Lung (tissue), 12 donors: ENCODE data around the gene FAM50B. TPM values are rescaled to one million over a fixed set of nuclear protein-coding genes. Genes with fewer than 3 reads are reported as not detected.
A peak's percentile ranks its signal among the peaks of the same experiment; 100 is the strongest.

Source experiments
- ATAC-seq: fragments of 200-7000 bp; cut with Tn5 transposase; one replicate; pipeline ENCODE4 v1.9.1; 2020; ENCODE audit warnings: moderate number of reproducible peaks; ENCODE audit not compliant: insufficient read depth, low FRiP score
- DNase-seq, 3 donors: peaks; one replicate each; pipeline ENCODE4 v3.0.0-alpha.2; 2013 to 2017
- H3K27ac ChIP-seq, 2 donors: one replicate each; pipeline ENCODE4 v1.5.1; 2013; ENCODE audit warnings: mild to moderate bottlenecking in 2 of 2, moderate library complexity in 2 of 2, control low read depth in 1 of 2, inconsistent platforms in 1 of 2, low read depth in 1 of 2, low read length in 1 of 2
- H3K27me3 ChIP-seq, 3 donors: one replicate each; pipeline ENCODE4 v1.5.1; 2013; ENCODE audit warnings: low read length in 2 of 3; ENCODE audit not compliant: control insufficient read depth in 3 of 3, insufficient read depth in 3 of 3
- H3K36me3 ChIP-seq, 4 donors: one replicate each; pipeline ENCODE4 v1.5.1; 2013; ENCODE audit warnings: low read length in 4 of 4, mild to moderate bottlenecking in 1 of 4, moderate library complexity in 1 of 4; ENCODE audit not compliant: control insufficient read depth in 4 of 4, insufficient read depth in 4 of 4
- H3K4me1 ChIP-seq, 5 donors: one replicate each; pipeline ENCODE4 v1.5.1; 2013; ENCODE audit warnings: low read length in 5 of 5, mild to moderate bottlenecking in 2 of 5, moderate library complexity in 1 of 5; ENCODE audit not compliant: control insufficient read depth in 5 of 5, insufficient read depth in 5 of 5
- H3K4me3 ChIP-seq: one replicate; pipeline ENCODE4 v1.5.1; 2013; ENCODE audit warnings: mild to moderate bottlenecking, control low read depth, moderate library complexity
- H3K9ac ChIP-seq, 2 donors: one replicate each; pipeline ENCODE4 v1.5.1; 2013; ENCODE audit warnings: low read length in 2 of 2, control low read depth in 1 of 2; ENCODE audit not compliant: insufficient read depth in 1 of 2
- H3K9me3 ChIP-seq, 4 donors: one replicate each; pipeline ENCODE4 v1.5.1; 2013; ENCODE audit warnings: low read length in 3 of 4, mild to moderate bottlenecking in 1 of 4, moderate library complexity in 1 of 4; ENCODE audit not compliant: control insufficient read depth in 4 of 4, insufficient read depth in 3 of 4
- CTCF ChIP-seq: IDR thresholded peaks from 2 replicates; pipeline ENCODE4 v1.5.1; 2012; ENCODE audit warnings: mild to moderate bottlenecking; ENCODE audit errors: control extremely low read depth, extremely low read depth
- WGBS, 2 donors: extraction: QIAGEN DNeasy Blood & Tissue Kit; methylation state at CpG; one replicate each; pipeline ENCODE4 v1.1.7; 2013; 5-methylcytosine and 5-hydroxymethylcytosine counted together
- polyA plus RNA-seq, 2 donors: library from polyadenylated mRNA; stranded (reverse); fragments of 200-250 nt; gene quantifications; one replicate each; pipeline ENCODE4 v1.2.1, GENCODE V29; 2013
- total RNA-seq, 2 donors: library from RNA; depleted of rRNA in 1 of 2; stranded (reverse); fragments of >200 nt in 1 of 2; gene quantifications; one replicate each; pipeline ENCODE4 v1.2.1, GENCODE V29; 2014 to 2021
- donor health status: control.
- donor health status: control.
- donor health status: Bipolar disorder and iron deficiency.
- donor health status: healthy.
- donor health status: DM: yes; HTN: yes; CAD: no.

The FAM50B gene
- total and polyA plus RNA-seq, 4 donors, result 7.1 to 15.8 (median 11.3) TPM

DNA sequence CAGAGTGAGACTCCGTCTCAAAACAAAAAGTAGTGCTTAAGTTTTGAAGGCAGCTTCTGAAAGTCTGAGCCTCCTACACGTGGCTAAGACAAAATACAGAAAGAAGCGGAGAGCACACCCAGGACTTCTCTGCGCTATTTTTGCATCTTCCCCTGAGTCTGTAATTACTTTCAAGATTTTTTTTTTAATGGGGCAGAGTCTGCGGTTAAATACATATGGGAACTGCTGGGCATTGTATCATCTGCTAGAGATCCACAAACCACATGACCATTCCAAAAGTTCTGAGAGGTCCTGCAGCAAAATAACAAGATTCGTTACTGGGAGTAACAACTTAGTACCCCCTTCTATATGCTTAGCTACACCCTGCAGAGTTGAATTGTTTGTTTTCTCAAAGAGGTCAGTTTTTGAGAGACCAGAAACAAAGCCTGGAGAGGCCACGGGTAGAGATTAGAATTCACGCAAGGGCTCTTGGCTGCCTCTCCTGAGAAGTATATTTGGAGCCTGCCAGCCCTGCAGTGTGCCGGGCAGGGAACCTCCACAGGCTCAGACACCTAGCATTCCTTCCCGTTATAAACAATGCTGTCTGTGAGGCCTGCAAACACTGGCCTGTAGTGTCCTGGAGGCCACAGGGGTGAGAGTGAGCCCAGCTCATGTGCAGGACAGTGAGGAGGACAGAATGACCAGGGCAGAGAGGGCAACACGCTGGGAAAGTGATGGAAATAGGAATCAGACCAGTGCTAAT lies 48.2 kb upstream of the FAM50B start:
- Histone ChIP-seq H3K36me3 (no peaks in the 10 kb centered on the region), H3K4me3 (no peak overlapping the region), H3K27me3 (no peaks in the 10 kb centered on the region), H3K9ac (no peak overlapping the region), H3K9me3 (no peaks in the 10 kb centered on the region), H3K4me1 (peaks cover under 1 to 27% (median 13%) of the 10 kb centered on the region in 5 donors), H3K27ac (peak overlapping the region in 1 of 2 donors; percentile 27)
- ATAC-seq (peak; percentile 12), DNase-seq (peak; percentile 45 to 57 (median 47))
- TF ChIP-seq CTCF, result no peak
- 61 to 74% methylated on average over 11 of the region's 11 CpGs for WGBS, 2 donors

DNA sequence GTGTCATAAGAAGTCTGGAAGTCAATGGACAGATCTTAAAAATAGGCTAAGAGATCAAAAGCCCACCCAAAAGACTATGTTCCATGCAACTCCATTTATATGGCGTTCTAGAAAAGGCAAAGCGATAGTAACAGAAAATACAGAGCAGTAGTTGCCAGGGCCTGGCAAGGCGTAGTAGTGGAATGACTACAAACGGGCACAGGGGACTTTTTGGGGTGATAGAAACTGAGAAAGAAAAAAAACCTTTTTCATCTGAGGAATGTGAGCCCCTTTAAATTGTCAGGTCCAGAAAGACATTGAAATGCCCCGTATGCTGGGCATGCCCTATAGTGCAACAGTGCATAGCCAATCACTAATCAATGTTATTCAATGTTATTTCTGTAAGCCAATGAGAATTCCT lies 47.2 kb upstream of the FAM50B start:
- Histone ChIP-seq H3K9ac (no peak overlapping the region), H3K36me3 (no peaks in the 10 kb centered on the region), H3K4me3 (no peak overlapping the region), H3K9me3 (no peaks in the 10 kb centered on the region), H3K4me1 (peaks cover 3 to 27% (median 15%) of the 10 kb centered on the region in 5 donors), H3K27ac (no peak overlapping the region), H3K27me3 (no peaks in the 10 kb centered on the region)
- TF ChIP-seq CTCF, result no peak
- DNase-seq (no peak), ATAC-seq (no peak)
- 90 to 98% methylated on average over 5 of the region's 5 CpGs for WGBS, 2 donors

DNA sequence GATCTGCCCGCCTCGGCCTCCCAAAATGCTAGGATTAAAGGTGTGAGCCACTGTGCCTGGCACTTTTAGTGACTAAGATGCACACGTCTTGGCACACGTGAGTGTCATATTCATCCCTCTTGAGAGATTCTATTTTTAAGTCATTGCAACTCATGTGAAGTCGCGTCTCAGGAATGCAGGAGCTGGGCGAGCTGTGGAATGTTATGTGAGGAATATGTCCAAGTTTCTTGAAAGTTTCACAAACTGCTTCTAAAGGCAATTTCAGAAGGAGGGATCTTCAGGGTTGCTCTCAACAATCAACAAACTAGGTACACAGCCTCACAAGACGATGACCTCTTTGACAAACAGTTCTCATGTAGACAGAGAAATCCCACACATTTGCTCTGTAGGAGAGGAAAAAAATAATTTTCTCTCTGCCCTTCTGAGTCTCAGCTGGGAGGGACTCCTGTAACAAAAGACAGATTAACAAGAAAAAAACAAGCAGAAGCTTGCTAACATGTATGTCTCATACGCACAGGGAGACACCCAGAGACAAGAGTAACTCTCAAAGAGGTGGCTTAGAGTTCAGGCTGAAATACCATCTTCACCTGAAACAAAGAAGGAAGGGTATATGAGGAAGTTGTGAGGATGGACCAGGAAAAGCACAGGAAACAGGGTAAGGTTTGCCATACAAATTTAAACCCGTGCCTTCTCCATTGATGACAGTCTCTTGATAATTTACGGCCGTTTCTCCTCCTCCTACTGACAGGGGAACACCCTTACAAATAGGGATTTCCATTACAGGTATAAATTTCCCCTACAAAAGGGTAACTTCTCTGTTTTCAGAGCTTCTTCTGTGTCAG lies 45.3 kb upstream of the FAM50B start:
- Histone ChIP-seq H3K4me3 (no peak overlapping the region), H3K4me1 (peaks cover 3 to 15% (median 13%) of the 10 kb centered on the region in 5 donors), H3K27me3 (no peaks in the 10 kb centered on the region), H3K27ac (peak overlapping the region; percentile 81 to 82), H3K36me3 (no peaks in the 10 kb centered on the region), H3K9me3 (no peaks in the 10 kb centered on the region), H3K9ac (peak overlapping the region in 1 of 2 donors; percentile 40)
- DNase-seq (peak; percentile 64 to 80 (median 71)), ATAC-seq (peak; percentile 27)
- 42 to 62% methylated on average over 12 of the region's 12 CpGs for WGBS, 2 donors
- TF ChIP-seq CTCF, result no peak
